IPS-18a (cell line): ENCODE results near the gene RAPGEF6.

Experiments used
- H3K27ac ChIP-seq: one replicate; pipeline ENCODE4 v1.5.1; 2013; ENCODE audit warnings: low read length
- H3K27me3 ChIP-seq: one replicate; pipeline ENCODE4 v1.6.1; 2013; ENCODE audit warnings: mild to moderate bottlenecking, low read length; ENCODE audit not compliant: control insufficient read depth, insufficient read depth
- H3K36me3 ChIP-seq: one replicate; pipeline ENCODE4 v1.6.1; 2013; ENCODE audit warnings: low read depth, low read length; ENCODE audit not compliant: control insufficient read depth
- H3K4me1 ChIP-seq: one replicate; pipeline ENCODE4 v1.6.1; 2013; ENCODE audit warnings: low read depth, low read length; ENCODE audit not compliant: control insufficient read depth
- H3K4me3 ChIP-seq: one replicate; pipeline ENCODE4 v1.5.1; 2013; ENCODE audit warnings: low read length
- H3K9ac ChIP-seq: one replicate; pipeline ENCODE4 v1.6.1; 2013; ENCODE audit warnings: mild to moderate bottlenecking, low read length, moderate library complexity
- H3K9me3 ChIP-seq: one replicate; pipeline ENCODE4 v1.6.1; 2013; ENCODE audit warnings: low read depth, low read length; ENCODE audit not compliant: control insufficient read depth

RAPGEF6 gene

DNA sequence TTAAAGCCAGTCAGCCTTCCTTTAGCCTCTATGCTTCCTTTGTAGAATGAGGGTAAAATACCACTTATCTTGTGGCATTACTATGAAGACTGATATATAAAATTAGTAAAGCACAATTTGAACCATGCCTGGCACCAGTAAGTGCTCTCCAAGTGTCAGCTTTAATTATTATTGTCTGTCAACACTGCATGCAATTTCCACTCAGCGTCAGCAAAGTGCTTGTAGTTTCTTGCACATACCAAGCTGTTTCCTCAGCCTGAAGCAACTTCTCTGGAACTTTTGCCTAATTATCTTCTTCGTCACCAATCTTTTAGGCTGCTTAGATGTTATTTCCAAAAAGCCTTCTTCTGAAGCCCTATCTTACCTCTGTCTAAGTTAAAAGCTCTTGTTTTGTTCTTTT, 193.8 kb downstream of the RAPGEF6 start:
- H3K9ac ChIP-seq: no peak overlapping the region
- H3K4me3 ChIP-seq: no peak overlapping the region
- no peak overlapping the region for H3K27ac ChIP-seq
- no peaks in the 10 kb centered on the region for H3K27me3 ChIP-seq
- H3K36me3 ChIP-seq: peaks cover 46% of the 10 kb centered on the region
- H3K9me3 ChIP-seq: no peaks in the 10 kb centered on the region
- H3K4me1 ChIP-seq: no peaks in the 10 kb centered on the region

DNA sequence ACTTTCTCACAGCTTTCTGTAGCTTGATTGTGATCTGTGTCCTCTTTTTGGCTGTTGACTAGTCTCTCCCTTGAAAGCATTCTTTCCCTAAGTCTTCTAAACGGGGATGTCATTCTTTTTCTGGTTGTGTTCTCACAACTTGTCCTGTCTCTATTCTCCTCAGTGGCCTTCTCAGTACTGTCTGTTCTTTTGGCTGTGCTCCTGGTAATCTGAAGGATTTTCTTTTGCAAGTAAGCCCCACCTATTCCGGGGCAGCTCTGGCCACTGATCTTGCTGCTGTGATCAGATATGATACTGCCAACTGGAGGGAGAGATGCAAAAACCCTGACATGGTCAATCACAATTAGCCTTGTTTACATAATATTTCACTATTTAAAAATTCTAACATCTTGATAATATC, 198.9 kb downstream of the RAPGEF6 start:
- no peaks in the 10 kb centered on the region for H3K4me1 ChIP-seq
- H3K27me3 ChIP-seq: no peaks in the 10 kb centered on the region
- no peaks in the 10 kb centered on the region for H3K9me3 ChIP-seq
- H3K9ac ChIP-seq: no peak overlapping the region
- no peak overlapping the region for H3K4me3 ChIP-seq
- H3K36me3 ChIP-seq: peaks cover 42% of the 10 kb centered on the region
- H3K27ac ChIP-seq: no peak overlapping the region

DNA sequence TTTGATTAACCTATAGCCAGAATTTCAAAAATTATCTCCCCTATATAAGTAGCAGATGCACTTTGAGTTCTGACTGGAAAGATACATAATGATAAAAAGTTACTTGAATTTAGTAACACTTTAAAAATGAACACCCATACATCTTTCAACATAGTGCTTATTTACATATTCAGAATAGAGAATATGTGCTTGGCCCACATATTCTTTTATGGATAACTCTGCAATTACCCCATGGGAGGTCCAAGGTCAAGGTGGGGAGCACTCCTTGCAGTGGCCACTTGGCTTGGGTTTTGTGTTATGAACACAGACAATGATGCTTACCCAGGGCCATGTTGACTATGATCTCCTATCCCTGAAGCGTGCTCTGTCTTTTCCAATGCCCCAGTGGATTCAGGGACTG, 201.9 kb downstream of the RAPGEF6 start:
- Histone ChIP-seq H3K4me3 (no peak overlapping the region), H3K9me3 (no peaks in the 10 kb centered on the region), H3K36me3 (peaks cover 40% of the 10 kb centered on the region), H3K4me1 (no peaks in the 10 kb centered on the region), H3K9ac (no peak overlapping the region), H3K27me3 (no peaks in the 10 kb centered on the region), H3K27ac (no peak overlapping the region)

DNA sequence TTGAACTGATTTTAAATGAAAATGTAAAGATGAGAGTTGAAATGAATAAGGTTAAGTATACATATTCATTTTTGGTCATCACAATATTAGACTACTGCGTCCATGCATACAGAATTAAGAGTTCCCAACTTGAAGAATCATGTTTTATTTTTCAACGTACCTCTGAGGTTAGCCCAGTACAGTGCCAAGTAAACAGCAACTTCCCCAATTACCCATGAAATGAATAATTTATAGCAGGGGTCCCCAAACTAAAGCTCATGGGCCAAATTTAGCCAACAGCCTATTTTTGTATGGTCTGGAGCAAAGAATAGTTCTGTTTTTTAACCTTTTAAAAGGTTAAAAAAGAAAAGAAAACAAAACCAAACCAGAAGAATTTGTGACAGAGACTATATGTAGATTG, 203.2 kb downstream of the RAPGEF6 start:
- H3K27ac ChIP-seq: no peak overlapping the region
- no peaks in the 10 kb centered on the region for H3K4me1 ChIP-seq
- H3K4me3 ChIP-seq: no peak overlapping the region
- H3K9me3 ChIP-seq: no peaks in the 10 kb centered on the region
- H3K27me3 ChIP-seq: no peaks in the 10 kb centered on the region
- H3K36me3 ChIP-seq: peaks cover 42% of the 10 kb centered on the region
- H3K9ac ChIP-seq: no peak overlapping the region

DNA sequence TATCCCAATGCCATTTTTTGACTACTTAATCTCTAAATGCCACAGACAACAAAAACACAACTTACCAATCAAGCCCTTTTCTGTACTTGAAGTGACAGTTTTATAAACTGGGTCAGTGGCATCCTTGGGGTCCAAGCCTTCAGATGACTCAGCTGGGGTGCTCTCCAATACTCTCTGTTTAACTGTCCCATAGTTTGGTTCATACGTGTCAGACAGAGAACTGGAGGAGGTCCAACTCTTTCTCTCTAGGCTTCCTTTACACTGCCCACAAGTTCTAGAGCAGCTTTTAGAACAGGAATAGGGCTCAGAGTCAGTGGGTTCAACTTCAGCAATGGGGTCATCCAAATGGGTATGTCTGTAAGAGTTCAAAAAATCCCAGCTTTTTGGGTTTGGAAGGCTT, 204.2 kb downstream of the RAPGEF6 start:
- peaks cover 45% of the 10 kb centered on the region for H3K36me3 ChIP-seq
- H3K9me3 ChIP-seq: no peaks in the 10 kb centered on the region
- H3K27ac ChIP-seq: no peak overlapping the region
- H3K4me1 ChIP-seq: no peaks in the 10 kb centered on the region
- no peak overlapping the region for H3K9ac ChIP-seq
- H3K27me3 ChIP-seq: no peaks in the 10 kb centered on the region
- no peak overlapping the region for H3K4me3 ChIP-seq

DNA sequence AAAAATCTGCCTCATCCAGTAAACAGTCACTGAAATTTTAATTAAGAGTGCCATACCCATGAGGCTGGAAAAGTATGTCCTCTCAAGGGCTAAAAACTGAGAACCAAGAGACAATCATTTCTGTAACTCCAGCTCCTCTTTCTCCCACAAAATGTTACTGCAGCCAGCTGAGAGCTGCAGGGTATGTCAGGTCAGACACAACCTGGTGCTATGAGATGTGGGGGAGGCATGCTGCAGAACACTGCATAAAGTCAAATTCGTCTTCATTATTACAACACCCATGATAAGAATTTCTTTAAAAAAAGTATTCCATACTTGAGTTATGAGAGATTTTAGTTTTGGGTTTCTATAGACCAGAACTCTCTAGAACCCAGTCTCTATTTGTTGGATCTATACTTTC, 209.0 kb downstream of the RAPGEF6 start:
- H3K27ac ChIP-seq: no peak overlapping the region
- H3K4me3 ChIP-seq: no peak overlapping the region
- peaks cover 26% of the 10 kb centered on the region for H3K36me3 ChIP-seq
- no peaks in the 10 kb centered on the region for H3K27me3 ChIP-seq
- no peaks in the 10 kb centered on the region for H3K4me1 ChIP-seq
- no peak overlapping the region for H3K9ac ChIP-seq
- no peaks in the 10 kb centered on the region for H3K9me3 ChIP-seq

DNA sequence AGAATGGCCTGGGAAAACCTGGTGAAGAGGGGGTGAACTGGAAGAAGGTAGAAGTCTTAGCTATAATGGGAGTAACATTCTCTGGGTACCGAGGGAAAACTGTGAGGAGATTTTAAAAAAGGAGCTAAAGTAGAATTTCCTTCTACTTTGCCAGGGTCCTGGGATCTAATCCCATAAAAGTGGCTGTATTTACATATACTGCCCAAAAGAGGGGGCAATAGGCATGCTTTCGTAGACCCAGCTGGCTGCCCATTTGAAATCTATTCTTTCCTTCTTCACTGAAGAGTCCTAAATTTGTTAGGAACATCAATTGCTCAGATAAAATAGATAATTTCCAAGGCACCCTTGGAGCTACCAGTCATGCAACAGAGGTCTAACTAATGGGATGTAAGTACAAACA, 212.0 kb downstream of the RAPGEF6 start:
- H3K4me3 ChIP-seq: no peak overlapping the region
- no peak overlapping the region for H3K9ac ChIP-seq
- H3K4me1 ChIP-seq: no peaks in the 10 kb centered on the region
- no peak overlapping the region for H3K27ac ChIP-seq
- peaks cover 9% of the 10 kb centered on the region for H3K36me3 ChIP-seq
- H3K27me3 ChIP-seq: no peaks in the 10 kb centered on the region
- no peaks in the 10 kb centered on the region for H3K9me3 ChIP-seq

DNA sequence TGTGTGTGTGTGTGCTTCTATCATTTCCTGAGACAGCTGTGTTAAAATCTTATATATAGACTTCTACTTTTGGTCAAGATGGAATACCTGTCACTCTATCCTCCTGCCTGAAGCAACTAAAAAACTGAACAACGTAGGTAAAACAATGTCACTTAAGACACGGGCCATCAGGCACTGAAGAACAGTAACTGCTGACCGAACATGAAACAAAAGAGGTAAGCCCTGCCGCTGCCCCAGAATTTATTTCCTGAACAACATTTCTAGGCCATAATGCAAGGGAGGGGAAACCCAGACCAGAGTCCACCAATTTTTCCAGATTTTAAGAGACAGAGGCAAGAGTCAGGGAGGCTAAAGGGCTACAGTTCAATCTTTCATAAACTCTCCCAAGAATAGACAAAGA, 215.2 kb downstream of the RAPGEF6 start:
- H3K36me3 ChIP-seq: no peaks in the 10 kb centered on the region
- H3K27me3 ChIP-seq: no peaks in the 10 kb centered on the region
- H3K4me1 ChIP-seq: no peaks in the 10 kb centered on the region
- H3K4me3 ChIP-seq: no peak overlapping the region
- no peak overlapping the region for H3K27ac ChIP-seq
- no peak overlapping the region for H3K9ac ChIP-seq
- no peaks in the 10 kb centered on the region for H3K9me3 ChIP-seq

DNA sequence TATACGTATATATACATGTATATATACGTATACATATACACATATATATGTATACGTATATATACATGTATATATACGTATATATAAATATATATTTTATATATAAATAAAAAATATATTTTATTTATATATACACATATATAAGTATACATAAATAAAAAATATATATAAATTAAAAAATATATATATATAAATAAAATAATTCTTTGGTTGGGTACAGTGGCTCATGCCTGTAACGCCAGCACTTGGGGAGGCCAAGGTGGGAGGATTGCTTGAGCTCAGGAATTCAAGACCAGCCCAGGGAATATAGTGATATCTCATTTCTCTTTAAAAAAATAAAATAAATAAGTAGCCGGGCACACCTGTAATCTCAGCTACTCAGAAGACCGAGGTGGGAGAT, 216.2 kb downstream of the RAPGEF6 start:
- no peaks in the 10 kb centered on the region for H3K4me1 ChIP-seq
- no peaks in the 10 kb centered on the region for H3K36me3 ChIP-seq
- H3K9me3 ChIP-seq: no peaks in the 10 kb centered on the region
- no peak overlapping the region for H3K4me3 ChIP-seq
- no peaks in the 10 kb centered on the region for H3K27me3 ChIP-seq
- no peak overlapping the region for H3K9ac ChIP-seq
- H3K27ac ChIP-seq: no peak overlapping the region

DNA sequence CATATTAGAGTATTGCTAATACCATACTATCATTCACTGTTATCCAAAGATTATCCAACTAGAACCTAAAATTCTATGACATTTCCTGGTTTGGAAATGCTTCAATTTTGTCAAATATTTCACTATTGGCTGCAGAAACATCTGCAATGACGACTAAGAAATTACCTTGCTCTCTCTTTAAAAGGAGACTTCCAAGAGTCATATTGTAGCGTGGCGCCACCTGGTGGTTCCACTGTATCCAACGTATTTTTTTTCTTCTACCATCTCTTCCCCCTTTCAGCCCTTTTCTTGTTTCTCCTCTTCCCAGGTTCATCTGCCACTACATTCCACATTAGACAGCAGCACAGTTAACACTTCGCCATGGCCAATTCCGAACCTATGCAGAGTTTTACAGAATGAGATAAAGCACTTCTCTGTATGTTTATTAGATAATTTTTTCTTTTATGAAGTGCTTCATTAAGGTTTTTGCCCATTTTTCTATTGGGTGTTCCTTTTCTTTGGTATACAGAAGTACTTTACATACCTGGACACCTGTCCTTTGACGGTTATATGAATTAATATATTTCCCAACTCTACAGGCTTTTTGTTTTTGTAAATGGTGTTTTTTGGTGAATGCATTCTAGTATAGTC, 217.7 kb downstream of the RAPGEF6 start:
- Histone ChIP-seq H3K36me3 (no peaks in the 10 kb centered on the region), H3K4me1 (no peaks in the 10 kb centered on the region), H3K9me3 (no peaks in the 10 kb centered on the region), H3K9ac (no peak overlapping the region), H3K4me3 (no peak overlapping the region), H3K27me3 (no peaks in the 10 kb centered on the region), H3K27ac (no peak overlapping the region)

DNA sequence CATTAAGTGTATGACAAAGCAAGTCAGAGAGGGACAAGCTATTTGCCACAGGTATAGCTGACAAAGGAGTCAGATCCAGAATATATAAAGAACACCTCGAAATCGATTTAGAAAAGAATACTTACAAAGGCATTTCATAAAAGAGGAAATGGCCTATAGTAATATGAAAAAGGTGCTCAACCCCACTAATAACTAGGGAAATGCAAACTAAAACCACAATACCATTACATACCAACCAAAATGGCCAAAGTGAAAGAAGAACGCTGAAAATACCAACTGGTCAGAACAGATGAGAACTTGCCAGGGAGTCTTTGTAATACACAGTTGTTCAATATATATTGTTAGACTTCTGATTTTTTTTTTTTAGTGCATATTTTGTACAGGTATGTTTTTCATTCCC, 218.3 kb downstream of the RAPGEF6 start:
- Histone ChIP-seq H3K27ac (no peak overlapping the region), H3K36me3 (no peaks in the 10 kb centered on the region), H3K9me3 (no peaks in the 10 kb centered on the region), H3K27me3 (no peaks in the 10 kb centered on the region), H3K4me1 (no peaks in the 10 kb centered on the region), H3K9ac (no peak overlapping the region), H3K4me3 (no peak overlapping the region)

DNA sequence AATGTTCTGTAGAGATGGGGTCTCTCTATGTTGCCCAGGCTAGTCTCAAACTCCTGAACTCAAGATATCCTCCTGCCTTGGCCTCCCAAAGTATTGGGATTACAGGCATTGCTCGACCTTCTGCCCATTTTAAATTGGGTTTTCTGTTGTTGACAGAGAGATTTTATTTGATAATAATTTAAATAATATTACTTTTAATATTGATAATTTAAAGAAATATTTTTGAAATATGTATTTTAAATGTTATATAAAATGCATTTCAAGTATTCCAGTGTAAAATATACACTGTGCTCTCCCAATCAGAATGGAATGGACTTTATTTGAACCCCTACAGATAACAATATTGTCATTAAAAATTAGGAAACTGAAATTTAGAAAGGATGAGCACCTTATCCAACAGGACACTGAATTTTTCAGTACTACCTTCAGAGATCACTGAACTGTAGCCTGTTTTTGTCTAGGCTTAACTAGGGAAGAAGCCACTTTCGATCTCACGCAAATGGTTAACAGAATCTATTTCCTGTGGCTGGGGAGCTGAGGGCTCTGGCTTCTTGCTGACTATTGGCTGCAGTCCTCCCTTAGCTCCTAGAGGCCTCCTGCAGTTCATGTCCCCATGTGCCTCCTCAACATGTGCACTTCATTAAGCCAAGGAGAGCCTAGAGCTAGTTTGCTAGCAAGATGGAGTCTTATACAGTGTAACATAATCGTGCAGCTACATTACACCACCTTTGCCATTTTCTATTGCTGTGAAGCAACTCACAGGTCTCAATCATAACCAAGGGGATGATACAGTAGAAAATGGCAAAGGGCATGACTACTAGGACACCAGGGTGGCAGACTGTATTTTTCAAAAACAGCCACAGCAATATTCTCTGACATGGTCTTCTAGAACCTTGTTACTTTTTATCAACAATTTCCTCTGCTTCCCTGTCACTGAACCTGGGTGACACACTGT, 221.1 kb downstream of the RAPGEF6 start:
- Histone ChIP-seq H3K9ac (no peak overlapping the region), H3K4me1 (no peaks in the 10 kb centered on the region), H3K9me3 (no peaks in the 10 kb centered on the region), H3K27me3 (no peaks in the 10 kb centered on the region), H3K4me3 (no peak overlapping the region), H3K36me3 (no peaks in the 10 kb centered on the region), H3K27ac (no peak overlapping the region)
